ENCODE results near the gene ADCY9. TPM values are rescaled to one million over a fixed set of nuclear protein-coding genes. Genes with fewer than 3 reads are reported as not detected.

Gene ADCY9
- total RNA-seq, 2 donors from 2014 or later: 27.2 to 32.7 TPM

GRCh38 chr16:3919413-3919812 lies 196.8 kb downstream of the ADCY9 start:
- DNase-seq: no peak
- intact Hi-C loops (cut with DNase I, micrococcal nuclease): no loop called here
- no peak for ATAC-seq

- intact Hi-C loops (cut with DNase I, micrococcal nuclease): no loop called here
- DNase-seq: no peak
- no peak for ATAC-seq
Measured at GRCh38 chr16:3915426-3916260, 200.6 kb downstream of the ADCY9 start.

GRCh38 chr16:3912897-3913296 lies 203.3 kb downstream of the ADCY9 start:
- DNase-seq (no peak), ATAC-seq (no peak)
- intact Hi-C loops (cut with DNase I, micrococcal nuclease): no loop called here

Other genes with a start within 250 kb of the ADCY9 start
- 10 to 100 TPM; 59.3 to 60.7 TPM for gene CREBBP, start 235.7 kb downstream of the ADCY9 start, total RNA-seq
- gene SRL, start 125.6 kb upstream of the ADCY9 start, total RNA-seq: under 1 TPM; 0.46 to 0.50 TPM
- gene TFAP4, start 156.6 kb upstream of the ADCY9 start, total RNA-seq: 1 to 10 TPM; 8.5 to 9.4 TPM
- 1 to 10 TPM; 1.6 to 3.6 TPM for gene GLIS2, start 199.6 kb upstream of the ADCY9 start, total RNA-seq
- gene PAM16, start 234.9 kb upstream of the ADCY9 start, total RNA-seq: 10 to 100 TPM; 26.9 to 31.8 TPM